ENCODE results near the gene SRF.
A peak's percentile ranks its signal among the peaks of the same experiment; 100 is the strongest.

Gene SRF

GRCh38 chr6:43173591-43174262 is 2.7 kb downstream of the SRF start:
- ATAC-seq (ENCODE audit: low read depth): no peak; the same call in 2 of the 3 replicates
- Histone ChIP-seq H3K9me3 (ENCODE audit: severe bottlenecking) (no peaks in the 10 kb centered on the region), H3K4me1 (ENCODE audit: insufficient read depth, poor library complexity, severe bottlenecking) (peaks cover 16% of the 10 kb centered on the region), H3K36me3 (ENCODE audit: low read depth) (peaks cover 41% of the 10 kb centered on the region), H3K27me3 (ENCODE audit: insufficient read depth, poor library complexity, severe bottlenecking) (no peaks in the 10 kb centered on the region), H3K4me3 (ENCODE audit: severe bottlenecking) (peak overlapping the region; percentile 18), H3K27ac (ENCODE audit: poor library complexity, severe bottlenecking) (peak overlapping the region; percentile 68)
- DNase-seq (ENCODE audit: low spot score): no peak
- TF ChIP-seq CTCF (IDR thresholded peaks at IDR 0.05; ENCODE audit: poor library complexity, severe bottlenecking): no peak

DNA sequence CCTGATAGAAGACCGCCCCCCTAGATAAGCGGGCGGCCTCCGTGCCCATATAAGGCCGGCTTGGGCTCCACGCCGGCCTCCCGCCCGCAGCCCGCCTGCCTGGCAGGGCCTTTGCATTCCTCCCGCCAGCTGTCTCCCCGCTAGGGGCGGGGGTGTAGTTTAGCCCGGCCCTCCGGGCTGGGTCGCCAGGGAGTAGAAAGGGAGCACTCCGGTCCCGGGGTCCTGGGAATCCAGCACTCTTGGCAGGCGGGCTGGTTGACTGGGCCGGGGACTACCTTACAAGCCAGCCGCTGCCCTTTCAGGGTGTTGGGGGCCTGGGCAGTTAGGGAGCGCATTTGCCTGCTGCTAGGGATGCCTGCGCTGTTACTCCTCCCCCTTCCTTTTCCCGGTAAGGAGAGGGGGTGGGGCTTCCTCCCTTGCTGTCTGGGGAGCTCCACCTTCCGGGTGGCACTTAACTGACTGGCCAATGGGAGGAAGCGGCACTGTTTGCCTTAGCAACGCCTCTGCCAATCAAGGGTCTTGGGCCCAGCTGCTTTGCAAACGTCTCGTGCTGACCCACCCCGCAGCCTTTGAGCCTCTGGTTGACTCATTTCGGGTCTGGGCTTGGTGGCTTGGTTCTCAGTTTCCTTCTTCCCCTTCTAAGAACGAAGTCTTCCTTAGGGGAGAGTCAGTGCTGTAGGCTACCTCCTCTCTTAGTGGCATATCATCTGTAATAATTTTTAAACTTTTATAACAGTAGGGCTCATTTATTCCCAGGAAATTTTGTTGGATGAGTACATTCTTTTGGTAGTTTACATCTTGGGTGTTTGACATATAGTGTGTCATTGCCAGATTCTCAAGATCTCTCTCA is 3.4 kb downstream of the SRF start:
- Histone ChIP-seq H3K4me1 (ENCODE audit: insufficient read depth, poor library complexity, severe bottlenecking) (peaks cover 16% of the 10 kb centered on the region), H3K27me3 (ENCODE audit: insufficient read depth, poor library complexity, severe bottlenecking) (no peaks in the 10 kb centered on the region), H3K27ac (ENCODE audit: poor library complexity, severe bottlenecking) (peak overlapping the region; percentile 68), H3K4me3 (ENCODE audit: severe bottlenecking) (peak overlapping the region; percentile 18), H3K9me3 (ENCODE audit: severe bottlenecking) (no peaks in the 10 kb centered on the region), H3K36me3 (ENCODE audit: low read depth) (peaks cover 49% of the 10 kb centered on the region)
- DNase-seq (ENCODE audit: low spot score) (peak; percentile 98), ATAC-seq (ENCODE audit: low read depth) (peak; percentile 66)
- TF ChIP-seq CTCF (IDR thresholded peaks at IDR 0.05; ENCODE audit: poor library complexity, severe bottlenecking): no peak

GRCh38 chr6:43175676-43176422 is 4.8 kb downstream of the SRF start:
- DNase-seq (ENCODE audit: low spot score) (no peak), ATAC-seq (ENCODE audit: low read depth) (no peak)
- Histone ChIP-seq H3K9me3 (ENCODE audit: severe bottlenecking) (no peaks in the 10 kb centered on the region), H3K27ac (ENCODE audit: poor library complexity, severe bottlenecking) (no peak overlapping the region), H3K27me3 (ENCODE audit: insufficient read depth, poor library complexity, severe bottlenecking) (no peaks in the 10 kb centered on the region), H3K36me3 (ENCODE audit: low read depth) (peaks cover 51% of the 10 kb centered on the region), H3K4me3 (ENCODE audit: severe bottlenecking) (no peak overlapping the region), H3K4me1 (ENCODE audit: insufficient read depth, poor library complexity, severe bottlenecking) (peaks cover 16% of the 10 kb centered on the region)
- TF ChIP-seq CTCF (IDR thresholded peaks at IDR 0.05; ENCODE audit: poor library complexity, severe bottlenecking): no peak

GRCh38 chr6:43176423-43176786 is 5.3 kb downstream of the SRF start:
- TF ChIP-seq CTCF (IDR thresholded peaks at IDR 0.05; ENCODE audit: poor library complexity, severe bottlenecking): no peak
- no peaks in the 10 kb centered on the region for H3K27me3 ChIP-seq (ENCODE audit: insufficient read depth, poor library complexity, severe bottlenecking)
- no peak overlapping the region for H3K27ac ChIP-seq (ENCODE audit: poor library complexity, severe bottlenecking)
- H3K9me3 ChIP-seq (ENCODE audit: severe bottlenecking): no peaks in the 10 kb centered on the region
- H3K4me1 ChIP-seq (ENCODE audit: insufficient read depth, poor library complexity, severe bottlenecking): peaks cover 16% of the 10 kb centered on the region
- H3K36me3 ChIP-seq (ENCODE audit: low read depth): peaks cover 51% of the 10 kb centered on the region
- DNase-seq (ENCODE audit: low spot score): no peak
- no peak for ATAC-seq (ENCODE audit: low read depth)
- no peak overlapping the region for H3K4me3 ChIP-seq (ENCODE audit: severe bottlenecking)

All from RWPE2 (cell line).